Measurements from ENCODE around the gene LRRC57. TPM values are rescaled to one million over a fixed set of nuclear protein-coding genes. Genes with fewer than 3 reads are reported as not detected.
A peak's percentile ranks its signal among the peaks of the same experiment; 100 is the strongest.

LRRC57 gene
- total and polyA plus RNA-seq, 2 of the 8 experiments (the other 6 are each of a cell fraction or from before 2014, with no cell fraction given): 5.0 to 12.7 TPM

- no peak overlapping the region for H4K91ac ChIP-seq (replicated peaks; ENCODE audit: insufficient read length, low read length)
- H3K36me3 ChIP-seq (ENCODE audit: control insufficient read depth in 2 of 4, insufficient read depth in 4 of 4, low read length in 3 of 4): no peaks in the 10 kb centered on the region
- no peak overlapping the region for H3K18ac ChIP-seq (ENCODE audit: extremely low read depth, low read length)
- H2BK5ac ChIP-seq (ENCODE audit: low read depth, low read length): no peak overlapping the region
- H3K9ac ChIP-seq (replicated peaks in 1 of 4; ENCODE audit: extremely low read depth in 1 of 4, low read depth in 3 of 4, low read length in 3 of 4): no peak overlapping the region
- H4K8ac ChIP-seq (ENCODE audit: extremely low read depth, insufficient read depth, low read length): no peak overlapping the region
- H3K56ac ChIP-seq (replicated peaks; ENCODE audit: insufficient read length, low read depth, low read length): no peak overlapping the region
- no peaks in the 10 kb centered on the region for H3K9me3 ChIP-seq (ENCODE audit: insufficient read depth in 2 of 2, low read depth in 1 of 2, low read length in 1 of 2)
- CTCF ChIA-PET (ENCODE audit: partially characterized antibody): interaction anchor here (0.6 to 1.2 kb wide), 2 partner anchors 16 to 489 kb away, joined by 3 read pairs; no protein-coding TSS in a partner anchor
- peaks cover 2% of the 10 kb centered on the region; the same call in 1 of the 2 replicates for H3K79me1 ChIP-seq (ENCODE audit: low read depth, low read length)
- H2BK15ac ChIP-seq (ENCODE audit: low read length): no peak overlapping the region
- H3K14ac ChIP-seq (ENCODE audit: insufficient read length): no peak overlapping the region
- no peaks in the 10 kb centered on the region for H3K23me2 ChIP-seq (ENCODE audit: low read depth, low read length)
- no peak overlapping the region for H3K4me3 ChIP-seq (ENCODE audit: extremely low read depth in 1 of 4, insufficient read depth in 2 of 4, low read depth in 3 of 4, low read length in 4 of 4)
- peaks cover 0 to 1% of the 10 kb centered on the region in 2 experiments for H4K20me1 ChIP-seq (replicated peaks in 1 of 2; ENCODE audit: control insufficient read depth in 1 of 2, insufficient read depth in 2 of 2, low read length in 2 of 2)
- no peak overlapping the region for H3K23ac ChIP-seq (ENCODE audit: insufficient read length)
- no peak overlapping the region for H3K27ac ChIP-seq (ENCODE audit: low read depth, low read length)
- H3K4me1 ChIP-seq (replicated peaks in 1 of 4; ENCODE audit: control insufficient read depth in 3 of 4, insufficient read depth in 4 of 4, low read length in 3 of 4): no peaks in the 10 kb centered on the region; a peak in 2 of 7 replicates
- peaks cover 0 to 56% of the 10 kb centered on the region in 2 experiments; a peak in 3 of 4 replicates for H3K79me2 ChIP-seq (ENCODE audit: control insufficient read depth in 1 of 2, insufficient read depth in 2 of 2, low read length in 2 of 2)
- FAIRE-seq: no peak
- no peak overlapping the region for H2AFZ ChIP-seq (ENCODE audit: low read length)
- POLR2A ChIA-PET (ENCODE audit: partially characterized antibody): interaction anchor here (1.6 kb wide), 1 partner anchor 11 kb away, joined by 6 read pairs; the partner anchor contains the start of gene ZNF106
- no peak overlapping the region for H3K4me2 ChIP-seq (ENCODE audit: insufficient read depth in 1 of 2, low read depth in 2 of 2, low read length in 2 of 2)
- WGBS, 2 experiments (ENCODE audit: extremely low coverage in 1 of 2, insufficient coverage in 1 of 2, insufficient read length in 1 of 2, insufficient replicate concordance in 2 of 2, low coverage in 1 of 2, low lambda C conversion rate in 2 of 2, missing lambda C conversion rate in 1 of 2): 100% methylated on average over 4 of the region's 4 CpGs; no CpG with 5 or more reads in 1 of the 2 experiments
- DNase-seq (ENCODE audit: low read depth in 1 of 2, low spot score in 2 of 2): no peak
- H3K27me3 ChIP-seq (replicated peaks in 1 of 4; ENCODE audit: control insufficient read depth in 3 of 4, extremely low read depth in 1 of 4, insufficient read depth in 3 of 4, low read length in 3 of 4): no peaks in the 10 kb centered on the region
- no peak overlapping the region for H4K5ac ChIP-seq (ENCODE audit: insufficient read length, low read depth, low read length)
- H3K4ac ChIP-seq (replicated peaks; ENCODE audit: insufficient read length, low read depth, low read length): no peak overlapping the region
- H2AK5ac ChIP-seq (ENCODE audit: low read depth, low read length): peak overlapping the region; percentile 24; the same call in 1 of the 2 replicates
- H2BK120ac ChIP-seq (replicated peaks; ENCODE audit: low read depth, low read length): no peak overlapping the region
- no peak overlapping the region for H2BK20ac ChIP-seq (ENCODE audit: low read length)
- no peak overlapping the region for H2BK12ac ChIP-seq (ENCODE audit: low read depth, low read length)
- TF ChIP-seq PHF8 (conservative IDR thresholded peaks at IDR 0.05; ENCODE audit: low read depth, low read length) (no peak), KDM4A (IDR thresholded peaks at IDR 0.05; ENCODE audit: low read depth, low read length, severe bottlenecking) (no peak)
Measured at GRCh38 chr15:42502477-42502876, 46.1 kb downstream of the LRRC57 start.
